HepG2 (cell line): ENCODE results near the gene KCNMA1. TPM values are rescaled to one million over a fixed set of nuclear protein-coding genes. Genes with fewer than 3 reads are reported as not detected.

ENCODE experiments used
- ARID2 ChIP-seq: sonication (generic); formaldehyde crosslinking; IDR thresholded peaks from 2 replicates; pipeline ENCODE4 v1.8.1; 2022; ENCODE audit warnings: mild to moderate bottlenecking, missing genetic modification reagents, borderline replicate concordance
- NFIC ChIP-seq: IDR thresholded peaks from 2 replicates; pipeline ENCODE4 v1.6.1; 2012; ENCODE audit warnings: mild to moderate bottlenecking, low read length, inconsistent platforms
- ZBTB4 ChIP-seq: sonication (generic); formaldehyde crosslinking; IDR thresholded peaks from 2 replicates; pipeline ENCODE4 v1.4.0; 2020; ENCODE audit warnings: missing genetic modification reagents, mild to moderate bottlenecking, borderline replicate concordance
- ZNF3 ChIP-seq: IDR thresholded peaks from 2 replicates; pipeline ENCODE4 v1.7.0; 2017; ENCODE audit warnings: inconsistent platforms
- ZNF367 ChIP-seq: sonication (generic); formaldehyde crosslinking; IDR thresholded peaks from 2 replicates; pipeline ENCODE4 v1.4.0; 2020; ENCODE audit warnings: missing genetic modification reagents, borderline replicate concordance
- ZNF615 ChIP-seq: sonication (generic); formaldehyde crosslinking; IDR thresholded peaks from 2 replicates; pipeline ENCODE4 v1.5.0; 2020; ENCODE audit warnings: mild to moderate bottlenecking, missing genetic modification reagents, borderline replicate concordance
- polyA plus RNA-seq, 8 experiments: library from polyadenylated mRNA; depleted of rRNA in 3 of 8; stranded (reverse) in 7 of 8; unstranded in 1 of 8; fragments of >200 nt; fragmentation: Illumina TruSeq in 4 of 8; extraction: Trizol in 4 of 8; gene quantifications; 2 replicates each; pipeline versions ENCODE4 v1.2.1 to v1.2.3, GENCODE V29; 2011 to 2016; ENCODE audit warnings: low read depth in 4 of 8, missing spikeins in 1 of 8, mixed read lengths in 1 of 8; ENCODE audit not compliant: insufficient read depth in 1 of 8
- total RNA-seq, 5 experiments: library from RNA; depleted of rRNA; stranded (reverse); fragments of >200 nt; fragmentation: Illumina TruSeq; extraction: Trizol; gene quantifications; 2 replicates each; pipeline ENCODE4 v1.2.3, GENCODE V29; 2016; ENCODE audit warnings: low read depth in 1 of 5
- TF ChIP-seq, protein P1 (sequence below), 2 experiments: fragments of 450-650 bp in 1 of 2; sonication (generic) in 1 of 2; formaldehyde crosslinking in 1 of 2; IDR thresholded peaks; 2 replicates each; pipeline versions ENCODE4 v1.6.1 to v1.8.0; 2016 to 2022; ENCODE audit warnings: antibody characterized with exemption in 1 of 2, mild to moderate bottlenecking in 1 of 2, missing genetic modification reagents in 1 of 2
- TF ChIP-seq, protein P2 (sequence below): sonication (generic); formaldehyde crosslinking; IDR thresholded peaks from 2 replicates; pipeline ENCODE4 v1.5.0; 2020; ENCODE audit warnings: mild to moderate bottlenecking, missing genetic modification reagents

Gene KCNMA1
- total and polyA plus RNA-seq, 2 of the 13 experiments (the other 11 are each of a cell fraction or from before 2014, with no cell fraction given), result 0.02 TPM; not detected in 1

DNA sequence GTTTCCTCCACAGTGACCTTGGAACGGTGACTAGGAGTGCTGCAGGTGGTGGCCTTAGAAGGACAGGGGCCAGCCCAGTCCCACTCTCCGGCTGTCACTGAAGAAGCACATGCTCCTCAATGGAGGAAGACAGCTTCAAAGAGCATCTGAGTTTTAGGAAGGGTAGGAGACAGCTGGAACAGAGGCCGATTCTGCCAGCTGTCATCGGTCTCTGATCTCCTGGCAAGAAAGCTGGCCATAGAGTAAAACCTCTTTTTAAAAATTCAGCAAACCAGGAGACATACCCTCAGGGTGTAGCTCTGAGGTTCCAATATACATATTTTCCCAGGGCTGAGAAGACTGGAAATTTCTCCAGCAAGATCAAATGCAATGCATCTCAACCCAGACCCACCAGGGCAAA lies 55.9 kb downstream of the KCNMA1 start (continued):
- TF ChIP-seq ARID2 (CRISPR knock-in tag) (no peak), NFIC (no peak), ZBTB4 (CRISPR knock-in tag) (no peak), ZNF367 (CRISPR knock-in tag) (no peak), ZNF615 (CRISPR knock-in tag) (no peak), ZNF3 (CRISPR knock-in tag) (no peak)
- TF ChIP-seq, protein P1, sequence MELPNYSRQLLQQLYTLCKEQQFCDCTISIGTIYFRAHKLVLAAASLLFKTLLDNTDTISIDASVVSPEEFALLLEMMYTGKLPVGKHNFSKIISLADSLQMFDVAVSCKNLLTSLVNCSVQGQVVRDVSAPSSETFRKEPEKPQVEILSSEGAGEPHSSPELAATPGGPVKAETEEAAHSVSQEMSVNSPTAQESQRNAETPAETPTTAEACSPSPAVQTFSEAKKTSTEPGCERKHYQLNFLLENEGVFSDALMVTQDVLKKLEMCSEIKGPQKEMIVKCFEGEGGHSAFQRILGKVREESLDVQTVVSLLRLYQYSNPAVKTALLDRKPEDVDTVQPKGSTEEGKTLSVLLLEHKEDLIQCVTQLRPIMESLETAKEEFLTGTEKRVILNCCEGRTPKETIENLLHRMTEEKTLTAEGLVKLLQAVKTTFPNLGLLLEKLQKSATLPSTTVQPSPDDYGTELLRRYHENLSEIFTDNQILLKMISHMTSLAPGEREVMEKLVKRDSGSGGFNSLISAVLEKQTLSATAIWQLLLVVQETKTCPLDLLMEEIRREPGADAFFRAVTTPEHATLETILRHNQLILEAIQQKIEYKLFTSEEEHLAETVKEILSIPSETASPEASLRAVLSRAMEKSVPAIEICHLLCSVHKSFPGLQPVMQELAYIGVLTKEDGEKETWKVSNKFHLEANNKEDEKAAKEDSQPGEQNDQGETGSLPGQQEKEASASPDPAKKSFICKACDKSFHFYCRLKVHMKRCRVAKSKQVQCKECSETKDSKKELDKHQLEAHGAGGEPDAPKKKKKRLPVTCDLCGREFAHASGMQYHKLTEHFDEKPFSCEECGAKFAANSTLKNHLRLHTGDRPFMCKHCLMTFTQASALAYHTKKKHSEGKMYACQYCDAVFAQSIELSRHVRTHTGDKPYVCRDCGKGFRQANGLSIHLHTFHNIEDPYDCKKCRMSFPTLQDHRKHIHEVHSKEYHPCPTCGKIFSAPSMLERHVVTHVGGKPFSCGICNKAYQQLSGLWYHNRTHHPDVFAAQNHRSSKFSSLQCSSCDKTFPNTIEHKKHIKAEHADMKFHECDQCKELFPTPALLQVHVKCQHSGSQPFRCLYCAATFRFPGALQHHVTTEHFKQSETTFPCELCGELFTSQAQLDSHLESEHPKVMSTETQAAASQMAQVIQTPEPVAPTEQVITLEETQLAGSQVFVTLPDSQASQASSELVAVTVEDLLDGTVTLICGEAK (IDR thresholded peaks at IDR 0.05), result no peak
- TF ChIP-seq, protein P1 (CRISPR knock-in tag; IDR thresholded peaks at IDR 0.05), result no peak
- TF ChIP-seq, protein P2, sequence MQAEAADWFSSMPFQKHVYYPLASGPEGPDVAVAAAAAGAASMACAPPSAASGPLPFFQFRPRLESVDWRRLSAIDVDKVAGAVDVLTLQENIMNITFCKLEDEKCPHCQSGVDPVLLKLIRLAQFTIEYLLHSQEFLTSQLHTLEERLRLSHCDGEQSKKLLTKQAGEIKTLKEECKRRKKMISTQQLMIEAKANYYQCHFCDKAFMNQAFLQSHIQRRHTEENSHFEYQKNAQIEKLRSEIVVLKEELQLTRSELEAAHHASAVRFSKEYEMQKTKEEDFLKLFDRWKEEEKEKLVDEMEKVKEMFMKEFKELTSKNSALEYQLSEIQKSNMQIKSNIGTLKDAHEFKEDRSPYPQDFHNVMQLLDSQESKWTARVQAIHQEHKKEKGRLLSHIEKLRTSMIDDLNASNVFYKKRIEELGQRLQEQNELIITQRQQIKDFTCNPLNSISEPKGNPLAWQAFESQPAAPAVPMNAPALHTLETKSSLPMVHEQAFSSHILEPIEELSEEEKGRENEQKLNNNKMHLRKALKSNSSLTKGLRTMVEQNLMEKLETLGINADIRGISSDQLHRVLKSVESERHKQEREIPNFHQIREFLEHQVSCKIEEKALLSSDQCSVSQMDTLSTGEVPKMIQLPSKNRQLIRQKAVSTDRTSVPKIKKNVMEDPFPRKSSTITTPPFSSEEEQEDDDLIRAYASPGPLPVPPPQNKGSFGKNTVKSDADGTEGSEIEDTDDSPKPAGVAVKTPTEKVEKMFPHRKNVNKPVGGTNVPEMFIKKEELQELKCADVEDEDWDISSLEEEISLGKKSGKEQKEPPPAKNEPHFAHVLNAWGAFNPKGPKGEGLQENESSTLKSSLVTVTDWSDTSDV (CRISPR knock-in tag), result no peak
